DMS53 (cell line): Measurements from ENCODE around the gene CDK14.

ENCODE experiments used
- DNase-seq: peaks from one replicate; lab custom pipeline; 2025; lab: John Stamatoyannopoulos, UW

CDK14 gene

GRCh38 chr7:90639683-90640082 lies 43.6 kb downstream of the CDK14 start:
- DNase-seq = peak; percentile 71

GRCh38 chr7:90642978-90643377 lies 46.9 kb downstream of the CDK14 start:
- DNase-seq = peak; percentile 9

GRCh38 chr7:90645784-90646183 lies 49.7 kb downstream of the CDK14 start:
- DNase-seq = no peak

GRCh38 chr7:90648107-90648506 lies 52.0 kb downstream of the CDK14 start:
- DNase-seq = no peak

- no peak for DNase-seq
Observed at GRCh38 chr7:90648834-90649233, 52.7 kb downstream of the CDK14 start.

- no peak for DNase-seq
Observed at GRCh38 chr7:90654718-90655427, 58.8 kb downstream of the CDK14 start.

GRCh38 chr7:90655566-90655965 lies 59.4 kb downstream of the CDK14 start:
- DNase-seq = no peak

GRCh38 chr7:90657481-90657880 lies 61.4 kb downstream of the CDK14 start:
- no peak for DNase-seq

GRCh38 chr7:90660100-90660499 lies 64.0 kb downstream of the CDK14 start:
- no peak for DNase-seq

- peak; percentile 11 for DNase-seq
Observed at GRCh38 chr7:90660819-90661218, 64.7 kb downstream of the CDK14 start.

- no peak for DNase-seq
Observed at GRCh38 chr7:90661290-90662151, 65.4 kb downstream of the CDK14 start.

- no peak for DNase-seq
Observed at GRCh38 chr7:90663176-90663575, 67.1 kb downstream of the CDK14 start.

- DNase-seq = no peak
Observed at GRCh38 chr7:90666186-90666585, 70.1 kb downstream of the CDK14 start.

- no peak for DNase-seq
Observed at GRCh38 chr7:90668992-90669391, 72.9 kb downstream of the CDK14 start.

- no peak for DNase-seq
Observed at GRCh38 chr7:90669492-90669891, 73.4 kb downstream of the CDK14 start.

GRCh38 chr7:90671571-90671970 lies 75.5 kb downstream of the CDK14 start:
- no peak for DNase-seq

- DNase-seq = no peak
Observed at GRCh38 chr7:90672210-90672609, 76.1 kb downstream of the CDK14 start.

- no peak for DNase-seq
Observed at GRCh38 chr7:90674625-90675024, 78.5 kb downstream of the CDK14 start.

- DNase-seq = no peak
Observed at GRCh38 chr7:90675982-90676381, 79.9 kb downstream of the CDK14 start.

GRCh38 chr7:90677486-90678404 lies 81.6 kb downstream of the CDK14 start:
- peak; percentile 62 for DNase-seq

- DNase-seq = no peak
Observed at GRCh38 chr7:90678986-90679385, 82.9 kb downstream of the CDK14 start.

- no peak for DNase-seq
Observed at GRCh38 chr7:90680484-90680883, 84.4 kb downstream of the CDK14 start.
